ENCODE data around the gene FAS. TPM values are rescaled to one million over a fixed set of nuclear protein-coding genes. Genes with fewer than 3 reads are reported as not detected.

The FAS gene
- total RNA-seq, 1 experiment from 2014 or later, result 9.3 TPM

- no peaks in the 10 kb centered on the region for H3K79me2 ChIP-seq (ENCODE audit: insufficient read depth, low read length)
- no peaks in the 10 kb centered on the region for H3K27me3 ChIP-seq (ENCODE audit: insufficient read depth, low read length)
- H3K9me3 ChIP-seq (ENCODE audit: control insufficient read depth in 1 of 2, insufficient read depth in 1 of 2, low read depth in 1 of 2, low read length in 2 of 2), result no peaks in the 10 kb centered on the region
- H3K4me1 ChIP-seq (ENCODE audit: control insufficient read depth in 1 of 2, insufficient read depth in 2 of 2, low read length in 2 of 2), result no peaks in the 10 kb centered on the region
- CTCF ChIA-PET, result no interaction called here
- TF ChIP-seq CBX3 (IDR thresholded peaks at IDR 0.05; ENCODE audit: low read depth), result no peak
- no peak for TF ChIP-seq EGR1 (IDR thresholded peaks at IDR 0.05; ENCODE audit: low read depth)
- no peak for TF ChIP-seq SRF (IDR thresholded peaks at IDR 0.05; ENCODE audit: low read depth)
- TF ChIP-seq JUND (IDR thresholded peaks at IDR 0.05), result no peak
- BruUV-seq (replicated peaks), result no TSS peak
- POLR2A ChIA-PET, result no interaction called here
- H3K27ac ChIP-seq (ENCODE audit: low read depth, low read length), result no peak overlapping the region
- H3K9ac ChIP-seq (ENCODE audit: low read length), result no peak overlapping the region
- H2AFZ ChIP-seq (ENCODE audit: low read depth, low read length, poor library complexity, severe bottlenecking), result no peak overlapping the region
- H3K9me2 ChIP-seq (ENCODE audit: insufficient read depth), result no peaks in the 10 kb centered on the region
- no peak for ATAC-seq
- H3K4me2 ChIP-seq (ENCODE audit: low read length), result no peak overlapping the region
- H3K4me3 ChIP-seq (replicated peaks in 1 of 2; ENCODE audit: low read depth in 1 of 2, low read length in 2 of 2), result no peak overlapping the region
- RAD21 ChIA-PET (ENCODE audit: low non-redundant PET in 1 of 2, low total read pairs in 2 of 2, uncharacterized antibody in 2 of 2, unreplicated experiment in 2 of 2), result no interaction called here
- DNase-seq (ENCODE audit: low read depth, low spot score), result no peak
- no peaks in the 10 kb centered on the region for H4K20me1 ChIP-seq (ENCODE audit: insufficient read depth)
- H3K36me3 ChIP-seq (ENCODE audit: control insufficient read depth in 1 of 2, insufficient read depth in 2 of 2, low read length in 2 of 2), result no peaks in the 10 kb centered on the region
- intact Hi-C loops (cut with micrococcal nuclease), result no loop called here
Observed at GRCh38 chr10:88966797-88967196, 23.8 kb upstream of the FAS start.

DNA sequence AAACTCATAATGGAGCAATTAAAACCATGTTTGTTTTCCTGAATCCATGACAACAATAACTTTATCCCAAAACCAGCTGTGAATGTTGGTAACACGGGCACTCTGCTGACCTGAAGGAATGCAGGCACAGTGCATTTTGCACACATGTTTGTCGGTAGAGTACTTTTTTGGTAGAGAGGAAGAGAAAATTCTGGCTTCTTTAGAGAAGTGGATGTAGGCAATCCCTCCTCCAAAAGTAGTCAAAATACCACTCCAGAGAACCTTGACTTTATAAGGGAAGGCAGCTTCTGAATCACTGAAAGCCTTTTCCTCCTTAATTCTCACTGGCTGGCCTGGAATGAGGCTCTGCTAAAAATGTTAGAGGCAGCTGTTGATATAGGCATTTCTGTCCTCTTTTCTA lies 22.2 kb upstream of the FAS start:
- Histone ChIP-seq H4K20me1 (ENCODE audit: insufficient read depth) (no peaks in the 10 kb centered on the region), H3K36me3 (ENCODE audit: control insufficient read depth in 1 of 2, insufficient read depth in 2 of 2, low read length in 2 of 2) (no peaks in the 10 kb centered on the region), H3K4me3 (replicated peaks in 1 of 2; ENCODE audit: low read depth in 1 of 2, low read length in 2 of 2) (no peak overlapping the region), H3K27me3 (ENCODE audit: insufficient read depth, low read length) (no peaks in the 10 kb centered on the region), H3K9ac (ENCODE audit: low read length) (no peak overlapping the region), H3K27ac (ENCODE audit: low read depth, low read length) (no peak overlapping the region), H3K9me2 (ENCODE audit: insufficient read depth) (no peaks in the 10 kb centered on the region), H2AFZ (ENCODE audit: low read depth, low read length, poor library complexity, severe bottlenecking) (no peak overlapping the region), H3K4me1 (ENCODE audit: control insufficient read depth in 1 of 2, insufficient read depth in 2 of 2, low read length in 2 of 2) (no peaks in the 10 kb centered on the region), H3K4me2 (ENCODE audit: low read length) (no peak overlapping the region), H3K79me2 (ENCODE audit: insufficient read depth, low read length) (no peaks in the 10 kb centered on the region), H3K9me3 (ENCODE audit: control insufficient read depth in 1 of 2, insufficient read depth in 1 of 2, low read depth in 1 of 2, low read length in 2 of 2) (no peaks in the 10 kb centered on the region)
- ChIA-PET RAD21 (ENCODE audit: low non-redundant PET in 1 of 2, low total read pairs in 2 of 2, uncharacterized antibody in 2 of 2, unreplicated experiment in 2 of 2) (no interaction called here), CTCF (no interaction called here), POLR2A (no interaction called here)
- DNase-seq (ENCODE audit: low read depth, low spot score) (no peak), ATAC-seq (no peak)
- intact Hi-C loops (cut with micrococcal nuclease), result no loop called here
- BruUV-seq (replicated peaks), result no TSS peak
- TF ChIP-seq SIN3A (IDR thresholded peaks at IDR 0.05; ENCODE audit: low read depth) (no peak), SP1 (IDR thresholded peaks at IDR 0.05; ENCODE audit: low read depth) (no peak), JUND (IDR thresholded peaks at IDR 0.05) (no peak), POLR2A (IDR thresholded peaks at IDR 0.05; ENCODE audit: borderline replicate concordance, extremely low read depth, insufficient read depth, insufficient read length) (no peak), YY1 (IDR thresholded peaks at IDR 0.05; ENCODE audit: extremely low read depth, insufficient replicate concordance, low read depth, low read length) (no peak)
- TF ChIP-seq, protein P1, sequence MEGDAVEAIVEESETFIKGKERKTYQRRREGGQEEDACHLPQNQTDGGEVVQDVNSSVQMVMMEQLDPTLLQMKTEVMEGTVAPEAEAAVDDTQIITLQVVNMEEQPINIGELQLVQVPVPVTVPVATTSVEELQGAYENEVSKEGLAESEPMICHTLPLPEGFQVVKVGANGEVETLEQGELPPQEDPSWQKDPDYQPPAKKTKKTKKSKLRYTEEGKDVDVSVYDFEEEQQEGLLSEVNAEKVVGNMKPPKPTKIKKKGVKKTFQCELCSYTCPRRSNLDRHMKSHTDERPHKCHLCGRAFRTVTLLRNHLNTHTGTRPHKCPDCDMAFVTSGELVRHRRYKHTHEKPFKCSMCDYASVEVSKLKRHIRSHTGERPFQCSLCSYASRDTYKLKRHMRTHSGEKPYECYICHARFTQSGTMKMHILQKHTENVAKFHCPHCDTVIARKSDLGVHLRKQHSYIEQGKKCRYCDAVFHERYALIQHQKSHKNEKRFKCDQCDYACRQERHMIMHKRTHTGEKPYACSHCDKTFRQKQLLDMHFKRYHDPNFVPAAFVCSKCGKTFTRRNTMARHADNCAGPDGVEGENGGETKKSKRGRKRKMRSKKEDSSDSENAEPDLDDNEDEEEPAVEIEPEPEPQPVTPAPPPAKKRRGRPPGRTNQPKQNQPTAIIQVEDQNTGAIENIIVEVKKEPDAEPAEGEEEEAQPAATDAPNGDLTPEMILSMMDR (IDR thresholded peaks at IDR 0.05 in 2 of 3, conservative IDR thresholded peaks at IDR 0.05 in 1 of 3; ENCODE audit: borderline replicate concordance in 1 of 3, insufficient read depth in 1 of 3, low read depth in 2 of 3, low read length in 2 of 3), result no peak
- TF ChIP-seq, protein P2, sequence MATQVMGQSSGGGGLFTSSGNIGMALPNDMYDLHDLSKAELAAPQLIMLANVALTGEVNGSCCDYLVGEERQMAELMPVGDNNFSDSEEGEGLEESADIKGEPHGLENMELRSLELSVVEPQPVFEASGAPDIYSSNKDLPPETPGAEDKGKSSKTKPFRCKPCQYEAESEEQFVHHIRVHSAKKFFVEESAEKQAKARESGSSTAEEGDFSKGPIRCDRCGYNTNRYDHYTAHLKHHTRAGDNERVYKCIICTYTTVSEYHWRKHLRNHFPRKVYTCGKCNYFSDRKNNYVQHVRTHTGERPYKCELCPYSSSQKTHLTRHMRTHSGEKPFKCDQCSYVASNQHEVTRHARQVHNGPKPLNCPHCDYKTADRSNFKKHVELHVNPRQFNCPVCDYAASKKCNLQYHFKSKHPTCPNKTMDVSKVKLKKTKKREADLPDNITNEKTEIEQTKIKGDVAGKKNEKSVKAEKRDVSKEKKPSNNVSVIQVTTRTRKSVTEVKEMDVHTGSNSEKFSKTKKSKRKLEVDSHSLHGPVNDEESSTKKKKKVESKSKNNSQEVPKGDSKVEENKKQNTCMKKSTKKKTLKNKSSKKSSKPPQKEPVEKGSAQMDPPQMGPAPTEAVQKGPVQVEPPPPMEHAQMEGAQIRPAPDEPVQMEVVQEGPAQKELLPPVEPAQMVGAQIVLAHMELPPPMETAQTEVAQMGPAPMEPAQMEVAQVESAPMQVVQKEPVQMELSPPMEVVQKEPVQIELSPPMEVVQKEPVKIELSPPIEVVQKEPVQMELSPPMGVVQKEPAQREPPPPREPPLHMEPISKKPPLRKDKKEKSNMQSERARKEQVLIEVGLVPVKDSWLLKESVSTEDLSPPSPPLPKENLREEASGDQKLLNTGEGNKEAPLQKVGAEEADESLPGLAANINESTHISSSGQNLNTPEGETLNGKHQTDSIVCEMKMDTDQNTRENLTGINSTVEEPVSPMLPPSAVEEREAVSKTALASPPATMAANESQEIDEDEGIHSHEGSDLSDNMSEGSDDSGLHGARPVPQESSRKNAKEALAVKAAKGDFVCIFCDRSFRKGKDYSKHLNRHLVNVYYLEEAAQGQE (IDR thresholded peaks at IDR 0.05; ENCODE audit: low read depth), result no peak
- TF ChIP-seq, protein P3, sequence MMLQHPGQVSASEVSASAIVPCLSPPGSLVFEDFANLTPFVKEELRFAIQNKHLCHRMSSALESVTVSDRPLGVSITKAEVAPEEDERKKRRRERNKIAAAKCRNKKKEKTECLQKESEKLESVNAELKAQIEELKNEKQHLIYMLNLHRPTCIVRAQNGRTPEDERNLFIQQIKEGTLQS (IDR thresholded peaks at IDR 0.05), result no peak

Data from HCT116 (cell line).